ENCODE results near the gene HLCS.
A peak's percentile ranks its signal among the peaks of the same experiment; 100 is the strongest.

The HLCS gene

DNA sequence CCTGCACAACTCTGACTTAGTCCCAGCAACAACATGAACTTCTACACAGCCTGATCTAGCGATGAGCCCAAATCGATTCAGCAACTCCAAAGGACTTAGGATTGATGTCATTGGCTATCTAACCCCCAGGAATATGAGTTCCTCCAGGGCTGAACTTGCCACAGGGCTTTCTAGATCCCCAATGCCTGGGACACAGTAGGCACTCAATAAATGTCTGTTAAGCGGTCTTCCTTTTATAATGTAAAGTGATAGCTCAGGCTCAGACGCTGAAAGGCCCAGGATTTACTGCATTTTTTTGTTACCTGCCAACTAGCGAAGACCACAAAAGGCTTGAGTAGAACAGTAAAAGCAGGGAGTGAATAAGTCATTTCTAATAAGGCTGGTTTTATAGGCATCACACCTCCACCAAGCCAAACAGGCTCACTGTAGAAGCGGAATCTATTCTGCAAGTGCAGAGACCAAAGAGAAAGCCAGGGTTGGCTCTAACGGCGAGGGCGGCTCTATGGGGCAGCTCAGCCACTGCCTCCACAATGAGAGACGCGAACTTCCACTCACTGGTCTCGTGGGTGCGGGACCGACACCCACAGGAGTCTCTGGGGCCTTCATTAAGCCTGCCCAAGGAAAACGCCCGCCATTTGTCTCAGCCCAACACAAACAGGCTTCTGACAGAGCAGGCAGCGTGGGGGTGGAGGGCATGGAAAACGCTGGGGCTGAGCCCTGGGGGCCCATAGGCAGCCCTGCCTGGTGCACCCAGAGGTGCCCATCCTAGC lies 52.0 kb downstream of the HLCS start:
- no peak for DNase-seq

- no peak for DNase-seq
Observed at GRCh38 chr21:36913247-36914169, 53.0 kb downstream of the HLCS start.

GRCh38 chr21:36910581-36911307 lies 55.7 kb downstream of the HLCS start:
- peak; percentile 53 for DNase-seq

DNA sequence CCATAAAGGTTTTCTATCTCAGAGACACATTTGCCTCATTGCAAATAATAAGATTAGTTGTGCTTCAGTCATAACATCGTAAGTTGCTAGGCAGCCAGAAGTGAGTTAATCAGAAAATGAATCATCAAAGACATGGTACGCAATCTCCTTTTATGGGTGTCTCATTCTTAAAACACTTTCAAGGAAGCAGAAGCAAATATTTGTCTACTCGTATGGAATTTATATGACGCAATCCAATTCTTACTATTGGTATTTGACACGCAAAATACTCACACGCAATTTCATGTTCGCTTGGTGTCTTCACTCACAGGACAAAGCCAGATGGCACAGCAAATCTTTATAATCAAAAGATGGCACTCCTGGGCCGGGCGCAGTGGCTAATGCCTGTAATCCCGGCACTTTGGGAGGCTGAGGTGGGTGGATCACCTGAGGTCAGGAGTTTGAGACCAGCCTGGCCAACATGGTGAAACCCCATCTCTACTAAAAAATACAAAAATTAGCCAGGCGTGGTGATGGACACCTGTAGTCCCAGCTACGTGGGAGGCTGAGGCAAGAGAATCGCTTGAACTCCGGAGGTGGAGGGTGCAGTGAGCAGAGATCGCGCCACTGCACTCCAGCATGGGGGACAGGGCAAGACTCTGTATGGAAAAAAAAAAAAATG lies 56.4 kb downstream of the HLCS start:
- no peak for DNase-seq

DNA sequence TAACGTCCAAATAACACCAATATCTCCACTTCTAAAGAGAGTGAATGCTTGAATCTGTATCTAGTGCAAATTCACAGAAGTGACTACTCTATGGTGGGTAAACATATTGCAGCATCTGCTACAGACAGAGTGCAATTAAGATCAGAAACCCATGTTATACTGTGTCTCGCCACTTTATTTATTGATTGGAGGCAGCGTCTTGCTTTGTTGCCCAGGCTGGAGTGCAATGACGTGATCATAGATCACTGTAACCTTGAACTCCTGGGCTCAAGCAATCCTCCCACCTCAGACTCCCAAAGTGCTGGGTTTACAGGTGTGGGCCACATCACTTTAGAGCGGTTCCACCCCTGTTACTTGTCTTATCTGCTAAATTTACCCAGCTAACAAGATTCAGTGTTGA lies 57.0 kb downstream of the HLCS start:
- DNase-seq, result no peak

DNA sequence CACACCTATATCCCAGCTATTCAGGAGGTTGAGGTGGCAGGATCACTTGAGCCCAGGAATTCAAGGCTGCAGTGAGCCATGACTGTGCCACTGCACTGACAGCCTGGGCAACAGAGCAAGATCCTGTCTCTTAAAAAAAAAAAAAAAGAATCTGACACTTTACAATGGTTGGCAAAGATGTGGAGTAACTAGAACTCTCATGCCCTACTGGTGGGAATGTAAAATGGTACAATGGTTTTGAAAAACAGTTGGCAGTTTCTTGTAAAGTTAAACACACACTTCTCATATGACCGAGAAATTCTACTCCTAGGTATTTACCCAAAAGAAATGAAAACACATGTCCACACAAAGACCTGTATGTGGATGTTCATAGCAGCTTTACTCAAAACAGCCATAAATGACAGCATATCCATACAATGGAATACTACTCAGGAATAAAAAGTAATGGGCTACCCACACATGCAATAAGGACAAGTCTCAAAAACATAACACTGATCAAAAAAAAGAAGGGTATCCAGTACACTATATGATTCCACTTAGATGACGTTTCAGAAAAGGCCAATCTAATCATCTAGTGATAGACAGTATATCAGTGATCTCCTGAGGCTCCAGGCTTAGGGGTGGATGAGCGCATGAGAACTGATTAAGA lies 58.1 kb downstream of the HLCS start:
- no peak for DNase-seq

GRCh38 chr21:36904093-36904666 lies 62.3 kb downstream of the HLCS start:
- no peak for DNase-seq

DNA sequence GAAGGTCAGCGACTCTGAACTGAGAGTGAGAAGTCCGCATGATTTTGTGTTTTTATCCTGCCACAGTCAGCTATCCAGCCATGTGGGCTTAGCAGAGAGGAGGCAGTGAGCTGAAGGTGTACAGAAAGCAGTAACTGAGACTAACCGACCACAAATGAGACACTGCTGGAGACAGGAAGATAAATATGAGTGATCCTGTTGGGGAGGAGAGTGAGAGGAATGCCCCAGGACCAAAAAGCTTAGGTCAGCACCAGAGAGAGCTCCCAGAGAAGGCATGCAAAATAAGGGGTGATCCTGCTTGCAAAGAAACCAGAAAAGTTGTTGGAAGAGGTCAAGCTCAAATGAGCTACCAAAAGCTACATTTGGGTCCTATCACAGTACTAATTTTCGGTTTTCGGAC lies 63.7 kb downstream of the HLCS start:
- DNase-seq, result no peak

DNA sequence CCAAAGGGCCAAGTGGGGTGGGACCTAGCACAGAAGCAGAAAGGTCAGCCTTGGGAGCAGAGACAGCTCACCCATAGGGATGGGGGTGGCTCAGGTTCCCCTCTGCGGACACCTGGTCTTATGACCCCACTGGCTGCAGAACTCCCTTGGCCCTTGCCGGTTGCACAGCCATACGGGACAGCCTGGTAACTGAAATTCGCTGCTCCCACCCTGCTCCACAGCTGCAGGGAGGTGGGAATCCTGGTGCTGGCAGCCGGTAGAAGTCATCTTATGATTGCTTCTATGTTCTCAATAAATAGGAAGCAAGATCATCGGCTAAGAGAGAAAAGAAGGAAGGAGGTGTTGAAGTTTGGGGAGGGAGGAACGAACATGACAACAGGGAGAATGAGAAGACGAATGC lies 64.1 kb downstream of the HLCS start:
- DNase-seq, result no peak

DNA sequence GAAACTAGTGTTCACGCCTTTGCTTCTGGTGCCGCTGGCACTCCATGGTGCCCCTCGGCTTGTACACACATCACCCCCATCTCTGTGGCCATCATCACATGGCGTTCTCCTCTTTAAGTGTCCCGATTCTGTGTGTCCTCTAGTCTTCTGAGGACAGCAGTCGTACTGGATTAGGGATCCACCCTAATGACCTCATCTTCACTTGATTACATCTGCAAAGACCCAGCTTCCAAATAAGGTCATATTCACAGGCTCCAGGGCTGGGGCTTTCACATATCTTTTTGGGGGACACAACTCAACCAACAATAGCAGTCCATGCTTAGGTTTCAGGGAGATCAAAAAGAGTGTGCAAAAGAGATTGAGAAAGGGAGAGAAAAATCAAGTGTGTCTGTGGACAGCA lies 64.9 kb downstream of the HLCS start:
- DNase-seq, result no peak

GRCh38 chr21:36893581-36893980 lies 72.9 kb downstream of the HLCS start:
- DNase-seq, result no peak

DNA sequence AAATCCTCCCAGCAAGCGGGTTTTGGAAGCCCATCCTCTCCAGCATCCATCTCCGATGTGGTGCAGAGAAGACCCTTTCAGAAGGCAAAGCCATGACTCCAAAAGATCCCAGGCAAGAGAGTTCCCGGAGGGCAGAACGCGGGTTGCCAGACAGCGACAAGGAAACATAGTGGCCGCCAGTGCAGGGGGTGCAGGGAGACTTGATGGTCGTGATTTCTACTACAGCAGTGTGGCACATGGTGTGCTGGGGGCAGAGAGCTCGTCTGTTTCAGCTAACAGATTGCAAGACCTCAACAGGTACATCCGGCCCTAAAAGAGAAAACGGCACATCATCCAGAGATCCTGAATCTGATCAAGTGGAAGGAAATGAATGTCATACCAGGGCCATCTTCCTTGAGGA lies 74.3 kb downstream of the HLCS start:
- no peak for DNase-seq

GRCh38 chr21:36891692-36892091 lies 74.8 kb downstream of the HLCS start:
- no peak for DNase-seq

DNA sequence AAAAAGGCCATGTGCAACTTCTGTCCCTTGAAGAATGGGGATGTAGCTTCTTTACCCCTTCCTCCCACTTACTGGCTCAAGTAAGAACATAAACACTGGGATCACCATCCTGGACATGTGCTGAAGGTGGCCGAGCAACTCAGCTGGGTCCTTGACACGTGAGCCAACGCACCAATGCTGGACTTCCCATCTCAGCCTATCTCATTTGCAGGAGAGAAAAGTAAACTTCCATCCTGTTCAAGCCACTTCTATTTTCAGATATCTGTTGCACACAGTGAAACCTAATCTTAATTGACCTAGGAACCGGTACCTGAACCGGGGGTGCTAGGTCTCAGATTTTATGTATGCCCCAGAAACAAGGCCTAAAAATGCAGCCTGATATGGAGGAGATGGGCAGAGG lies 75.3 kb downstream of the HLCS start:
- DNase-seq, result no peak

- DNase-seq, result no peak
Observed at GRCh38 chr21:36890086-36890485, 76.4 kb downstream of the HLCS start.

GRCh38 chr21:36889401-36889800 lies 77.1 kb downstream of the HLCS start:
- DNase-seq, result no peak

DNA sequence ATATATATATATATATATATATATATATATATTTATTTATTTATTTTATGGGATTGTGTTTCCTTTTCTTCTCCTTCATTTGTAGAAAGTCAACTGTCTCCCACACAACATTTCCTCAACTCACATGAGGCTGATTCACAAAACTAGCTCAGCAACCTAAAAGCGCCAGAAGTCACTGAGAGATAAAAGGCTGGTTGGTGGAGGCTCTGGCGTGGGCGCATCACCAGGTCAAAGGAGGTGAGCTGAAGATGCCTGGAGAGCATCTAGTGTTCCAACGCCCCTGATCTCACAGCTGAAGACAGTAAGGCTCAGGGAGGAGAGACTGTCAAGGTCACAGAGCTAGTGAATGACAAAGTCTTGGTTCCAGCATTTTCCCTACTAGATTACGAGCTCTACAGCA lies 78.0 kb downstream of the HLCS start:
- no peak for DNase-seq

DNA sequence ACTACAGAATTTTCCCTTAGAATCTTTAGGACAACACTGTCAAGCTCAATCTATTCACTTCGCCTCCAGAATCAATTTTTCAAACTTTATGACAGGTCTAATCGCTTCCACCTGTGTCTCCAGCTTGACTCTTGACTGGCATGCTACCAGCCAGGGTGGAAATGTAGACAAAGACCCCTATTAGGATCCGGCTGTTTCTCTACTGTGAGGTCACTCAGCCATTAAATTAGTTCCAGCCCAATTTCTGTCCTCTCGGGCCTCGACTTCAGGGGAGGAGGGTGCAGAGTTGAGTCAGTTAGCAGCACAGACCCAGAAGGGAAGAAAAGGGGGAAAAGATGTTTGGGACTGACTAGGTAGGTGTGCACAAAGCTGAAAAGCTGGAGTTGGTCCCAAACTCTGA lies 78.5 kb downstream of the HLCS start:
- DNase-seq, result no peak

- no peak for DNase-seq
Observed at GRCh38 chr21:36883532-36884486, 82.7 kb downstream of the HLCS start.

GRCh38 chr21:36882776-36883175 lies 83.7 kb downstream of the HLCS start:
- no peak for DNase-seq

DNA sequence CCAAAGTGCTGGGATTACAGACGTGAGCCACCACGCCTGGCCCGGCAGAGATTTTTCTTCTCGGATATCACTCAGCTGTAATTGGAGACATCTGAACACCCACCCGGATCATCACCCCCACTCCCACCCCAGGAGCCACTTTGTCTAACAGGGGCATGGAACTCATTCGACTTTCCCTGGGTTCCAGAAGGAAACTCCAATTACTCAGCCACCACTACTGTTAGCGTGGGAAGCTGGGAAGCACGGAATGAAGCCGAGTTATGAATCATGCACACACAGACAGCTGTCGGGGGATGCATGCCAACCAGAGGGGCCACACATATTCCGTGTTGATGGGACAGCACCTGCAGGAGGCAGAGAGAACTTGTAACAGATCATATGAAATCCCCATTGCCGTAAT lies 85.2 kb downstream of the HLCS start:
- DNase-seq, result no peak

Data from right forelimb (tissue), 1 donor.